A673 (cell line): ENCODE measurements around the gene PPP2R2D. TPM values are rescaled to one million over a fixed set of nuclear protein-coding genes. Genes with fewer than 3 reads are reported as not detected.

Experiments used
- BruUV-seq: library from RNA; stranded (reverse); fragments of 400-500 nt; replicated peaks from 2 replicates; lab custom pipeline; 2021; lab: Mats Ljungman, UMichigan
- CTCF ChIA-PET: fragments of 300-600 bp; sonication (Branson Sonifier 250); formaldehyde crosslinking; loops from one replicate; lab custom pipeline; 2022; ENCODE audit warnings: antibody characterized with exemption; lab: Charles Lee
- POLR2A ChIA-PET: fragments of 300-600 bp; sonication (Branson Sonifier 250); formaldehyde crosslinking; loops from one replicate; lab custom pipeline; 2022; ENCODE audit warnings: antibody characterized with exemption; ENCODE audit not compliant: low non-redundant PET; lab: Charles Lee
- DNase-seq: peaks from one replicate; pipeline ENCODE4 v3.0.0-alpha.2; 2015; ENCODE audit warnings: low spot score
- H3K27ac ChIP-seq: fragments of 200-600 bp; sonication (generic); 2 replicates; pipeline ENCODE4 v1.5.1; 2016; ENCODE audit warnings: mixed run types, low read depth, mild to moderate bottlenecking, mixed read lengths, antibody characterized with exemption, low read length; ENCODE audit not compliant: poor library complexity, severe bottlenecking
- H3K27me3 ChIP-seq: fragments of 200-600 bp; sonication (generic); replicated peaks from 2 replicates; pipeline ENCODE4 v1.6.1; 2017; ENCODE audit warnings: mixed run types, low read depth, mild to moderate bottlenecking, mixed read lengths, antibody characterized with exemption, low read length; ENCODE audit not compliant: insufficient read depth, poor library complexity
- H3K36me3 ChIP-seq: fragments of 200-600 bp; sonication (generic); 2 replicates; pipeline ENCODE4 v1.6.1; 2016; ENCODE audit warnings: mixed run types, mild to moderate bottlenecking, mixed read lengths, antibody characterized with exemption, low read length; ENCODE audit not compliant: insufficient read depth, poor library complexity, severe bottlenecking
- H3K4me1 ChIP-seq: fragments of 200-600 bp; sonication (generic); 2 replicates; pipeline ENCODE4 v1.6.1; 2017; ENCODE audit warnings: mixed run types, mild to moderate bottlenecking, mixed read lengths, antibody characterized with exemption, low read length; ENCODE audit not compliant: insufficient read depth, poor library complexity, severe bottlenecking
- H3K4me3 ChIP-seq: fragments of 200-600 bp; sonication (generic); 2 replicates; pipeline ENCODE4 v1.5.1; 2016; ENCODE audit warnings: low read depth, mixed run types, mild to moderate bottlenecking, mixed read lengths, low read length; ENCODE audit not compliant: poor library complexity, severe bottlenecking
- H3K9me3 ChIP-seq: fragments of 200-600 bp; sonication (generic); 2 replicates; pipeline ENCODE4 v1.6.1; 2016; ENCODE audit warnings: mixed run types, low read depth, mild to moderate bottlenecking, mixed read lengths, antibody characterized with exemption, low read length; ENCODE audit not compliant: poor library complexity, severe bottlenecking
- EZH2 ChIP-seq: fragments of 200-600 bp; sonication (generic); IDR thresholded peaks from 2 replicates; pipeline ENCODE4 v1.6.1; 2017; ENCODE audit warnings: borderline replicate concordance, low read depth, mild to moderate bottlenecking, mixed read lengths, antibody characterized with exemption, low read length; ENCODE audit not compliant: poor library complexity, severe bottlenecking
- intact Hi-C: fragments of 100-400 bp; cut with micrococcal nuclease; formaldehyde crosslinking; loops from one replicate; pipeline ENCODE4 v1.10.0; 2022; ENCODE audit not compliant: unreplicated experiment
- total RNA-seq: library from RNA; stranded (reverse); gene quantifications from 2 replicates; pipeline ENCODE4 v1.2.3, GENCODE V29; 2021
- TF ChIP-seq, protein P1 (sequence below): fragments of 300-800, 200-600 bp; sonication (generic); conservative IDR thresholded peaks from 2 replicates; pipeline ENCODE4 v1.5.1; 2017; ENCODE audit warnings: low read depth, mild to moderate bottlenecking, antibody characterized with exemption, low read length, moderate library complexity, mixed read lengths

The PPP2R2D gene
- total RNA-seq, 1 experiment from 2014 or later, result 49.1 TPM

DNA sequence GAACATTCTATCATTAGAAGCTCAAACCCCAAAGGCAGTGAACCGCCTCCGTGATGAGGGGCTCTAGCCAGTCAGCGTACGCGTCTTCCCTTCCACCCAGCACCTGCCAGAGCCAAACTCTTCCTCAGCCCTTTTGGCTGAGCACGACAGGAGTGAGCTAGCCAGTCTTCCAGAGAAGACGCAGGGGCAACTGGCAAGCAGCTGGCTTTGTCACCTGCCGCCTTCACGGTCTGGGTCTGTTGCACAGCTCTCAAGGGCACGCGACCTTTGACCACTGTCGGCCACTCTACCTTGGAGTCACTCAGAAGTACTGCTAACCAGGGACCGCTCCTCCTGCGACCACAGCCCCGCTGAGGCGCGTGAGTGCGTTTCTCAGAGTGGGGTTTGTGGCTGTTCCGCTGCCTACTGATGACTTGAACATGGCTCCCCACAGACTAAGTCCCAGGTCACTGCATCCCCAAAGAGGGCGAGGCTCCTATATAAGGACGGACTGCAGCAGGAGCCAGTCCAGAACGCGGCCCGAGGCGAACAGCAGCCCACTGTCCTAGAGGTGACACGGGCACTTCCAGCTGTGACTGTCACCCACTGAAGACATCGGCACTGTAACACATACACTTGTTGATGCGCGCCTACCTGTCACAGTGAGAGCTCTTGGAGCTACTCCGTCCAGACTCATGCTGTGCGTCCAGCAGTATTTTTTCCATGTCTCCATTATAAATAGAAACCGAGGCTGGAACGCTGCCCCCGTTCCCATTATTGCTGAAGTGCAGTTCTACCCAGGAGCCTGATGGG, 72.5 kb downstream of the PPP2R2D start:
- H3K4me3 ChIP-seq, result peak overlapping the region; percentile 5
- H3K27me3 ChIP-seq, result no peaks in the 10 kb centered on the region
- TF ChIP-seq EZH2, result no peak
- TF ChIP-seq, protein P1, sequence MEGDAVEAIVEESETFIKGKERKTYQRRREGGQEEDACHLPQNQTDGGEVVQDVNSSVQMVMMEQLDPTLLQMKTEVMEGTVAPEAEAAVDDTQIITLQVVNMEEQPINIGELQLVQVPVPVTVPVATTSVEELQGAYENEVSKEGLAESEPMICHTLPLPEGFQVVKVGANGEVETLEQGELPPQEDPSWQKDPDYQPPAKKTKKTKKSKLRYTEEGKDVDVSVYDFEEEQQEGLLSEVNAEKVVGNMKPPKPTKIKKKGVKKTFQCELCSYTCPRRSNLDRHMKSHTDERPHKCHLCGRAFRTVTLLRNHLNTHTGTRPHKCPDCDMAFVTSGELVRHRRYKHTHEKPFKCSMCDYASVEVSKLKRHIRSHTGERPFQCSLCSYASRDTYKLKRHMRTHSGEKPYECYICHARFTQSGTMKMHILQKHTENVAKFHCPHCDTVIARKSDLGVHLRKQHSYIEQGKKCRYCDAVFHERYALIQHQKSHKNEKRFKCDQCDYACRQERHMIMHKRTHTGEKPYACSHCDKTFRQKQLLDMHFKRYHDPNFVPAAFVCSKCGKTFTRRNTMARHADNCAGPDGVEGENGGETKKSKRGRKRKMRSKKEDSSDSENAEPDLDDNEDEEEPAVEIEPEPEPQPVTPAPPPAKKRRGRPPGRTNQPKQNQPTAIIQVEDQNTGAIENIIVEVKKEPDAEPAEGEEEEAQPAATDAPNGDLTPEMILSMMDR, result no peak
- peaks cover 31% of the 10 kb centered on the region for H3K36me3 ChIP-seq
- no peak for DNase-seq
- CTCF ChIA-PET, result no interaction called here
- POLR2A ChIA-PET, result no interaction called here
- BruUV-seq, result no TSS peak
- peak overlapping the region; percentile 64 for H3K27ac ChIP-seq
- no peaks in the 10 kb centered on the region for H3K9me3 ChIP-seq
- peaks cover 24% of the 10 kb centered on the region for H3K4me1 ChIP-seq
- intact Hi-C loops, result no loop called here

DNA sequence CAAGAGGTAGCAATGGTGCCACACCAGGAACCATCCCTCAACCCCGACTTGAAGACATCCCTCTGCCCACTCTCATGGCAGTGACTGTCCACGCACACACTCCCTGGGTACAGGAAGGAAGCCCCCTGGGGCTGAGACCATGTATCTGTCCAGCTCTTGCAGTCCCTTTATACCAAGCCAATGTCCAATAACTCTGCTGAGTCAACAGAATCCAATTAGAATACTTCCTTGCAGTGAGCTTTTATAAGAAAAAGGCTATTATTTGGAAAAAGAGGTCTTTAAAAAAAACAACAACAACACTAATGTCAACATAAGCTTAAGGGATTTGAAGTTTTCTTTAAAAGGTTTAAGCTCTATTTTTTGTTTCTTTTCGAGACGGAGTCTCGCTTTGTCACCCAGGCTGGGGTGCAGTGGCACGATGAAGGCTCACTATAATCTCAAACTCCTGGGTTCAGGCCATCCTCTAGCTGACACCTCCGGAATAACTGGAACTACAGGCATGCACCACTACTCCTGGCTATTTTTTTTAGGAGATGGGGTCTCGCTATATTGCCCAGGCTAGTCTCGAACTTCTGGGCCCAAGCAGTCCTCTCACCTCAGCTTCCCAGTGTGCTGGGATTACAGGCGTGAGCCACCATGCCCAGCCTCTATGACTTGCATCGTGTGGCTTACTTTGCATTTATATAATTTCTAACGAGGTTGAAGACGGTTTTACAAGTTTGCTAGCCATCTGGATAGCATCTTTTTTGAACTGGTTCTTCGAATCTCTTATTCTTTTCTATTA, 73.4 kb downstream of the PPP2R2D start:
- Histone ChIP-seq H3K4me3 (no peak overlapping the region), H3K27me3 (no peaks in the 10 kb centered on the region), H3K9me3 (no peaks in the 10 kb centered on the region), H3K27ac (no peak overlapping the region), H3K4me1 (peaks cover 24% of the 10 kb centered on the region), H3K36me3 (peaks cover 22% of the 10 kb centered on the region)
- TF ChIP-seq, protein P1, result no peak
- no peak for TF ChIP-seq EZH2
- intact Hi-C loops, result no loop called here
- ChIA-PET POLR2A (no interaction called here), CTCF (no interaction called here)
- BruUV-seq, result no TSS peak
- DNase-seq, result no peak

DNA sequence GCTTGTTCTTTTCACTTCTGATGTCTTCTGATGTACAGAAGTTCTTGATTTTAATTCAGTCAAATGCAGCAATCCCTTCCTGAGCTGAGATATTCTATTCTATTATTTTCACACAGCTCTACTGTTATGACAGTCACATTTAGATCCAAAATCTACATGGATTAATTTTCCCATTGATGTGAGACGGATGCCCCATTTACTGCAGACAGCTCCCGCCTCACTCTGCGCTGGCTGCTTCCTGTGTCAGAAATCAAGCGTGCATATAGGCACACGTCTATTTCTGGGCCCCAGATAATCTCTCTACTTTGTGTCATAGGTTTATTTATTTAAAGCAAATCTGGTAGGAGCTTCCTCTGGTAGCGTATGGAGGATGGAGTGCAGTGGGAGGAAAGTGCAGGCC, 74.2 kb downstream of the PPP2R2D start:
- intact Hi-C loops, result no loop called here
- POLR2A ChIA-PET, result no interaction called here
- peaks cover 16% of the 10 kb centered on the region for H3K36me3 ChIP-seq

More for the DNA sequence above, 74.2 kb downstream of the PPP2R2D start:
- H3K27me3 ChIP-seq, result no peaks in the 10 kb centered on the region
- H3K4me1 ChIP-seq, result peaks cover 27% of the 10 kb centered on the region
- TF ChIP-seq EZH2, result no peak
- TF ChIP-seq, protein P1, result no peak
- BruUV-seq, result no TSS peak
- H3K4me3 ChIP-seq, result no peak overlapping the region
- H3K9me3 ChIP-seq, result no peaks in the 10 kb centered on the region
- no peak overlapping the region for H3K27ac ChIP-seq
- CTCF ChIA-PET, result no interaction called here
- DNase-seq, result no peak
